VCaP (cell line): ENCODE measurements around the gene TMEM238L.

ENCODE experiments used
- H3K27ac ChIP-seq: fragments of 450-650 bp; 2 replicates; pipeline ENCODE4 v1.5.1; 2017
- CTCF ChIP-seq: fragments of 450-650 bp; conservative IDR thresholded peaks from 2 replicates; pipeline ENCODE4 v1.5.1; 2017; ENCODE audit warnings: mild to moderate bottlenecking, moderate library complexity

TMEM238L gene

GRCh38 chr17:10836966-10837590 lies 33.2 kb upstream of the TMEM238L start:
- no peak overlapping the region for H3K27ac ChIP-seq
- no peak for TF ChIP-seq CTCF

GRCh38 chr17:10836145-10836544 lies 32.2 kb upstream of the TMEM238L start:
- no peak overlapping the region for H3K27ac ChIP-seq
- TF ChIP-seq CTCF, result no peak

- no peak for TF ChIP-seq CTCF
- no peak overlapping the region for H3K27ac ChIP-seq
Measured at GRCh38 chr17:10831696-10832095, 27.8 kb upstream of the TMEM238L start.

GRCh38 chr17:10827898-10828552 lies 24.1 kb upstream of the TMEM238L start:
- no peak overlapping the region for H3K27ac ChIP-seq

GRCh38 chr17:10824874-10825273 lies 21.0 kb upstream of the TMEM238L start:
- H3K27ac ChIP-seq, result no peak overlapping the region

More at GRCh38 chr17:10827898-10828552, 24.1 kb upstream of the TMEM238L start:
- no peak for TF ChIP-seq CTCF

GRCh38 chr17:10821770-10822169 lies 17.9 kb upstream of the TMEM238L start:
- no peak for TF ChIP-seq CTCF

More at GRCh38 chr17:10824874-10825273, 21.0 kb upstream of the TMEM238L start:
- TF ChIP-seq CTCF, result no peak

GRCh38 chr17:10821054-10821453 lies 17.2 kb upstream of the TMEM238L start:
- H3K27ac ChIP-seq, result no peak overlapping the region
- TF ChIP-seq CTCF, result no peak

More at GRCh38 chr17:10821770-10822169, 17.9 kb upstream of the TMEM238L start:
- no peak overlapping the region for H3K27ac ChIP-seq
